HG03097 (cell line): ENCODE measurements around the gene CACTIN.

Source experiments
- ATAC-seq: cut with Tn5 transposase; IDR thresholded peaks from one replicate; pipeline ENCODE4 v1.9.1; 2021; ENCODE audit not compliant: unreplicated experiment, low FRiP score

The CACTIN gene

DNA sequence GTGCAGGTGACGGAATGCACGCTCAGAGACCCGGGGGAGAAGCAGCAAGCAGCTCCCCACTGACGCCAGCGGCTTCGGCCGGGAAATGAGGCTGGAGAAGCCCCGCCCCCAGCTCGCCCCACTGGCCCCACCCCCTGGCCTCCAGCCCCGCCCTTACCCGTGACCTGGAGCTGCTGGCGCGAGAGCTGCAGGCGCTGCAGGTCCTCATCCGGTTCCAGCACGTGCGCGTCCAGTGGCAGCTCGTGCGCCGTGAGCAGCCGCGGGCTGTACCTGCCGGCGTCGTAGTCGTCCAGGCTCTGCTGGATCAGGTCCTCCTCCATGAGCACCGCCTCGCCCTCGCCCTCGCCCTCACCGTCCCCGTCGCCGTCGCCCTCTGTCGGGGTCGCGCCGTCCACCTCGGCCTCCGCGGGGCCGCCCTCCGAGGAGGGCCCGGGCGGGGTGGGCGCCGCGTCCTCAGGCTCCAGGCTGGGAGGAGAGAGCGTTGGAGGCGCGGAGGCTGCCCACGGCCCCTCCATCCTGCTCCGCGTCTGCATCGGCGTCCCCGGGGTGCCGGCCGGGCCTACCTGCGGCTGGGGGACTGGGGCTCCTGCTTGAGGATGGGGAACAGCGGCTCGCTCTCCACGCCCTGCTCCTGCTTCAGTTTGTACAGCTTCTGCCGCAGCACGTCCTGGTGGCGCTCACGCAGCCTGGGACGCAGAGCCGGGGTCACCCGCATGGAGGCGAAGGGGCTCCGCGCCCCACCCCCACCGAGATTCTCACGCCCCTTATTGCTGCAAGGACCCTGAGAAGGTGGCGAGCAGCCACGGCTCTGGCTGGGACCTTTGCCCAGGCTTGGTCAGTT, 13.5 kb downstream of the CACTIN start:
- no peak for ATAC-seq

DNA sequence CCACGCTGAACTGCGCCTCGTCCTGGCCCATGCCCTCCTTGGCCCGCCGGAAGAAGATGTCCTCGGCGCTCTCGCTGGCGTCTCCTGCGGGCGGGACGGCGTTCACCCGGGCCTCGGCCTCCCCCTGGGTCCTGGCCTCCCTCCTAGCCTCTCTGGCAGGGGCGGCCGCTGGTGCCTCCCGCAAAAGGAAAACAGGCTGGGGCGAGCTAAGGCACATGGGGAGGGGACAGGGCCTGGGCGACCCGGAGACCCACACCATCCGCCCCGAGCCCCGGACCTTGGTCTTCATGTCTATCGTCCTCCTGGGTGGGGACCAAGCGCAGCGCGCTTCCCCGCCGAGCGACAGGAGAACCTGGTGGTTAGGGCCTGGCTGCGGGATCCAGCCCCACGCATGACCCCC, 14.3 kb downstream of the CACTIN start:
- ATAC-seq = no peak

DNA sequence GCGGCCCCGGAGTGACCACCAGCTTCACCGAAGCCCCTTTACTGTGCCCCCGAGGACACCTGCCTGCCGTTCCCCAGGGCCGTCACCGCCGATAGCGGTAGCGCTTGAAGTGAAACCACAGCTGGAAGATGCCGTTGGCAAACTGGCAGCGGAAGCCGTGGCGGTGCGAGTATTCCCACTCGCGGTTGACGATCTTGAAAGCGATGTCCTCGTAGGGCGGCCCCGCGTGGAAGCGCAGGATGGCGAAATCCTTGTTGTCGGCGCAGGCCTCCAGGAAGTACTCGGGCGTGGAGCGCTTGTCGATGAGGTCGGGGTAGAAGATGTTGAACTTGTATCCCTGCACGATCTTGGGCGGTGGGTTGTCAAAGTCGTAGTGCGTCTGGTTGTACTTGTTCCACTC, 14.7 kb downstream of the CACTIN start:
- no peak for ATAC-seq

DNA sequence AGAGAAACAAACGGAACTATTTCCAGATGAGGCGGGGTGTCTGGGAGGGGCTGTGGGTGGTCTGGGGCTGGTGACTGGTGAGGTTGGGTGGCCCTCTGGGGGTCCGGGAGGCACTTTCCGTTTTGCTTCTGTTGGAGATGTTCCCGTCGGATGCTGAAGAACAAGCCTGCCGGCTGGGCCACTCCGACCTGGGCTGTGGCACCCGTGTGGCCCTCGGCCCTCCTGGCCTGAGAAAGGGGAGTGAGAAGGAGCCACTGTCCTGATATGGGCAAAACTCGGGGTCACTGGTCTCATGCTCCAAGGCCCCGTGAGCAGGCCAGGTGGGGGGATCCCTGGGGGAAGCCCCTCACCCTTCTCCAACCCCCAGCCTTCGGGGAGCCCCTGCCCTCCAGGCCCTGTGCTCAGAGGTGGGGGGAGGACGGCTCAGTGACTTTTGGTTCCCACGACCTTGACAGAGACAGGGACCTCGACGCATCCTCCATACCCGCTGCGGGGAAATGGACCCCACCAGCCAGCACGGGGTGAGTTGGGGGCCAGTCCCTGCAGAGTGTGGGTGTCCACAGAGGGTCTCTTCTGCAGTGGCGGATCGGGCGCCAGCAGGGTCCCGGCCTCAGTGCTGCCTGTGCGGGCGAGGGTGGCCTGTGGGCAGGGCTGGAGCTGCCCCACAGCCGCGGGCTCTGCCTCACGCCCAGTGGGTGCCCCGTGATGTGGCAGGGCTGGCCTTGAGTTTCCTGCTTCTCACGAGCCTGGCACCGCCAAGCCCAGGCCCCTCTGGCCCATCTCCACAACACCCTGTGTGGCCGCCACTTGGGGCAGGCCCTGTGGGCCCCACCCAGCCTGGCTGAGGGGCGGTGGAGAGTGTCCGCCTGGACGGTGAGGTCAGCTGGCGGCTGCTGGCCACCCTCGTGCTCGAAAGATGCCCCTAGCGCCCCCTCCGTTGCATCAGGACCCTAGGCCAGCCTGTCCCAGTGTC, 15.6 kb downstream of the CACTIN start:
- no peak for ATAC-seq

DNA sequence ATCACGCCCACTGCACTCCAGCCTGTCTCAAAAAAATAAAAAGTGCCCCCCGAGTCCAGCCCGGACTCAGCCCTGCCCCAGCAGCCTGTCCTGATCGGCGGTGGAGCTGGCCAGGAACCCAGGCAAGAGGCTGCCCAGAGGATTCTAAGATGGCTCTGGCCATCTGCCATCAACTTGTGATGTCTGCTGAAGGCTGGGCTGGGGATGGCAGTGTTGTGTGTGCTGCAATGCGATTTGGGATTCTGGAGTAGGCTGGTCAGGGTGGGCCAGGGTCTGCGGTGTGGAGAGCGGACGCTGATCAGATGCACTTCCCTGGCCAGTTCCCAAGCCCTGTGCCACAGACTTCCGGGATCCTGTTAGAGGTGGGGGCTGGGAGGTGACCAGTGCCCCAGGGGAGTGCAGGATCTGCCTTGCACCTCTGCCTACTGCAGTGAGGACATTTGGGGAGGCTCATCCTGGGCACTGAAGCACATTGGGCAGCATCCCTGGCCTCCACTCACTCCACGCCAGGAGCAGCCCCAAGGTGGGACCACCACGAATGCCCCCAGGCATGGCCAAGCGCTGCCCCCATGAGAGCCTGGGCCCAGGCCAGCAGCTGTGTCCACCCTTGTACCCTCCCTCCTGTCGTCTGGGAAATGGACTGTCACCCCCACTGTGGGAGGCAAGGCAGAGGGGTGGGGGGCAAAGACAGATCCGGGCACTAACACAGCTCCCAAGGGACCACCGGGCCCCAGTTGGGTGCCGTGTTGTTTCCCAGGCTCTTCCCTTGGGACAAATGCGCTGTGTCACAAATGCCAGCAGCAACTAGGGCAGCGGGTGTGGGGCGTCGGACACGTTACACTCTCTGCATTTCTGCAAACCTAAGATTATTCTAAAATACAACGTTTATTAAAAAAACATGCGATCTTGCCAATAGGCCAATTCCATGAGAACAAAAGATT, 16.5 kb downstream of the CACTIN start:
- ATAC-seq = no peak

DNA sequence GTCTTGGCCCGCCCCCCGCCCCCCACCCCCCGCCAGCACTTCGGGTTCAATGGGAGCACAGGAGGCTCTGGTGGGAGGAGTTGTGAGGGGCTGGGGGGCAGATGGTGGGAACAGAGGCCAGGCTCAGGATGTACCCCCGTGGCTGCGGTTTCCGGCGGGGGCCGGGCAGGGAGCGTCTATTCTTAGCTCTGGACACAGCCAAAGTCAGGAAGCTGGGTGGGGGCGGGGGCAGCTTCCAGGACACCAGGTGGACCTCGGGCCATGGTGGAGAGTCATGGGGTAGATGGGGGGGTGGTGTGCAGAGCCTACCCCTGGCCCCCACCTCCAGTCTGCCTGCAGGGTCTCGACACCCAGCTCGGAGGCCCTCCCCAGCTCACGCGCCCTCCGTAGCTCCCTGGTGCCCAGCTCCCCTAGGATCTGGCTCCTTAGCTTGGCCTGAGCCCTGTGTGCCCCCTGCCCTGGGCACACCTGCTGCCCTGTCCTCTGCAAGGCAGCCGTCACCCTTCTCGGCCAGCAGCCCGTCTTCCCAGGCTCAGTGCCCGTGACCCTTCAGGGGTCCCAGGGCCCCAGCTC, 17.8 kb downstream of the CACTIN start:
- ATAC-seq = no peak

DNA sequence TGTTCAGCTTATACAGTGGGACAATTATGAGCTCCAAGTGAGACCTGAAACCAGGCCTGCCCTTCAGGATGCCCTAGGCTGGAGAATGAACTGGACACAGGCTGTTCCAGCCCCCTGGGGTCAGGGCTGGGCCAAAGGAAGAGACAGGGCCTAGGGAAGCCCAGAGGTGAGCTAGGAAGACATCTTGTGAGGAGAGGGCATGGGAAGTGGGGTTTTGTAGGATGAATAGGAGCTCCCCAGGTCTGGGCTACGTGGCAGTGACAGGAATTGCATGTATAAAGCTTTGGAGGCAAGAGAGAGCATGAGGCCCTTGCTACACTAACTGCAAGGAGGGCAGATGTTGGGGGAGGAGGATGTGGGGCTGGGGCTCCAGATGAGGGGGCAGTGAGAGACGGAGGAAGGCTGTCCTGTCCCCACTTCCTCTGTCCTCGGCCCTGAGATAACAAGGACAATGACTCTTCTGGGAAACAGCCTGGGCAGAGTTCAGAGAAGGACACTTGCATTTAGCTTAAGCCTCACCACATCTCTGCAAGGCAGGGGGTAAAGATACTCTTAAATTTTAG, 18.4 kb downstream of the CACTIN start:
- no peak for ATAC-seq

DNA sequence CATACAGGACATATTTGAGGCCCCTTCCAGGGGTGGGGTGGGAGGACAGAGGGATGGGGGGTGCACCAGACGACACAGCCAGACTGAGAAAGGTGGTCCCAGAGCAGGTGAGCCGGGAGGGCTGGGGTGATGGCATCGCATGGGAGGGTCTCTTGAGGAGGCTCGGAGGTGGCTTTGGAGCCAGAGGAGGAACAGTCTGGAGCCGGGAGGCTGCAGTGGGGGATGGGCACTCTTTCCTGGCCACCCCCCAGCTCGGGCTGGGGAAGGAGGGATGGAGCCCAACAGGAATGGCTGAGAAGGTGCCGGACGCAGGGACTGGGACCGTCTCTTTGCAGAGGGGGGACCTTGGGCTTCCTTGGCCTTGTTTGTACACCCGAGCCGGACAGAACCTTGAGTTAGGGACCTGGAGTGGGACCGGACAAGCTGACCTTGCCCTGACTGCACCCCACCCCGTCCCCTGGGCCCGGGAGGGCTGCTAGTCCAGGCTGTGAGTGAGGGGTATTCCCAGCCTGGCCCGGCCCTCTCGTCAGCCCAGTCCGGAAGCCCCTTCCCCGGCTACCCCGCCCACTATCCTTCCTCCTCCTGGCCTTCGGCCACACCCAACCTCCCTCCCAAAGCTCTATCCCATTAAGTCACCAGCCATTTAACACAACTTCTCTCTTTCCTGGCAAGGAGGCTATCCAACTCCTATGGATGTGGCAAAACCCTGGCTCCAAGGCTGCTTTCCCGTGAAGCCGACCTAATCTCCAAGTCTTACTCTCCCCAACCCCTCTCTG, 19.1 kb downstream of the CACTIN start:
- ATAC-seq = no peak

DNA sequence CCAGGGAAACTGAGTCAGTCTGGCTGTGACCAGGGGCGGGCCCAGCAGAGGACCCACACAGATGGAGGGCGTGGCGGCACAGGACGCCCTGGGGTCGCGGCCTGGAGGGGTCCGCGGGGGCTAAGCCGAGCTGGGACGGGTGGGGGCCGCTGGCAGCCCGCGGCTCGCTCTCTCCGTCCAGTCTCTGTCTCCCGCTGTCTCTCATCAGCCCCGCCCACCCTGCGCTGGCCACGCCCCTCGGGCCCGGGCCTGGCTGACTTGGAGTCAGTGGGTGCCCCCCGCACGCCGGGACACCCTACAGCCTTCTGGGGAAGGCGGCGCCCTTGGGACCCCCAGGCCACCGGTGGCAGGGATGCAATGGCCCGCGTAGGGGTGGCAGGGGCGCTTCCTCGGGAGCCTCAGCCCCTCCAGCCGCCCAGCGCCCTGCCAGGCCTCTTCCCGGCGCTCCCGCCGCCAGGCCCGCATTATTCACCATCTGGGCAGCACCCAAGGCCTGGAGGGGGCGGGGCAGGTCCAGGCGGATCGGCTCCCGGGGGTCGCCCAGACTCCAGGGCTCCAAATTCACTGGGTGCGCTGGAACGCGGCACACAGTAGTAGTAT, 19.8 kb downstream of the CACTIN start, which contains the start of gene TBXA2R:
Gene TBXA2R (minus strand): TSS at position 186 of the 600 bp plus-strand sequence. CDS start 6,241 bp downstream, outside the sequence.
- no peak for ATAC-seq

DNA sequence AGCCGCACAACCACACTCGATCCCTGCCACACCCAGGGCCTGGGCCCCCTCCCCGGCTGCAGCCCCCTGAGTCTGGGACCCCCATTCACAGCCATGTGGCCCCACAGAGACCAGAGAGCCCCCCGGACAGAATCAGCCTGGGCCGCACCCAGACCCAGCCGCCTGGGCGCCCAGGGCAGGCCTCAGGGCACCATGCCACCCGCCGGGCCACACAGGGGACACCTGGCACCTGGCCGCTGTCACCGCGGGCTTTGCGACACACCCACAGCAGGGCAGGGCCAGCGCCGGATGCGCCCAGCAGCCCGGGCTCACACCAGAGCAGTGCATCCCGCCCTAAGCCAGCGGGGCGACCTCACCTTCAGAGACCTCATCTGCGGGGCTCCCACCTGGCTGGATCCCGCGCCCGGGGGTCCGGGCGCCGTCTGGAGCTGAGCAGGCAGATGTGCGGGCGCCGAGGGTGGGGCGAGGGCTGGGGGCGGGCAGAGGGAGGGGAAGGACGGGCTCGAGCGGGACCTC, 20.4 kb downstream of the CACTIN start:
- ATAC-seq = no peak

DNA sequence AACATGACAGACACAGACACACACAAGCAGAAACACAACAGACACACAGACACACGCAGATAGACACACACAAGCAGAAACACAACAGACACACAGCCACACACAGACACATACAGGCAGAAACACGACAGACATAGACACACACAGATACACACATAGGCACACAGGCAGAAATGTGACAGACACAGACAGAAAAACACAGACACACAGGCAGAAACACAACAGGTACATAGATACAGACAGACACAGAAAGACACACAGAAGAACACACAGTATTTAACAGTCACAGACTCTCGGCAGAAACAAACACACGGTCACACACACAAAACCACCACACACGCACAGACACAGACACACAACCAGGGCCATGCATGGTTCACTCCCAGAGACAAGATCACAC, 20.8 kb downstream of the CACTIN start:
- ATAC-seq = no peak

DNA sequence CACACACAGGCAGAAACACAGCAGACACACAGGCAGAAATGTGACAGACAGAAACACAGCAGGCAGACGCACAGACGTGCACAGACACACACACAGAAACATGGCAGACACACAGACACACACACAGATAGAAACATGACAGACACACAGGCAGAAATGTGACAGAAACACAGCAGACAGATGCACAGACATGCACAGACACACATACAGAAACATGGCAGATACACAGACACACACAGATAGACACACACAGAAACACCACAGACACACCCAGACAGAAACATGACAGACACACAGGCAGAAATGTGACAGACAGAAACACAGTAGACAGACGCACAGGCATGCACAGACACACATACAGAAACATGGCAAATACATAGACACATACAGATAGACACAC, 21.2 kb downstream of the CACTIN start:
- no peak for ATAC-seq

DNA sequence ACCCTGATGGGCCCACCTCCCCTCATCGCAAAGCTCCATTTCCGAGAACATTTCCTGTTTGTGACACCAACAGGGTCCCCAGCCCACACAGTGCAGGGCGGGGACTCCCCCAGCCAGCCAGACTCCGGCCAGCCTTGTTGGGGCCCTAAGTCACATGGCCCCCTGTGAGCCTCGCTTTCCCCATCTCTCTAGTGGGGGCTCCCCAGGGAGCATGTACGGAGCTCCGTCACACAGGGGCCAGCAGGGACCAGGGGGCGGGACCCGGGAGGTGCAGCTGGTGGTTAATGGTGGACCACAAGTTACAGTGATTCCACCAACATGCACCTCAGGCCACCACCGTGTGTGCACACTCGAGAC, 21.6 kb downstream of the CACTIN start:
- ATAC-seq = no peak

DNA sequence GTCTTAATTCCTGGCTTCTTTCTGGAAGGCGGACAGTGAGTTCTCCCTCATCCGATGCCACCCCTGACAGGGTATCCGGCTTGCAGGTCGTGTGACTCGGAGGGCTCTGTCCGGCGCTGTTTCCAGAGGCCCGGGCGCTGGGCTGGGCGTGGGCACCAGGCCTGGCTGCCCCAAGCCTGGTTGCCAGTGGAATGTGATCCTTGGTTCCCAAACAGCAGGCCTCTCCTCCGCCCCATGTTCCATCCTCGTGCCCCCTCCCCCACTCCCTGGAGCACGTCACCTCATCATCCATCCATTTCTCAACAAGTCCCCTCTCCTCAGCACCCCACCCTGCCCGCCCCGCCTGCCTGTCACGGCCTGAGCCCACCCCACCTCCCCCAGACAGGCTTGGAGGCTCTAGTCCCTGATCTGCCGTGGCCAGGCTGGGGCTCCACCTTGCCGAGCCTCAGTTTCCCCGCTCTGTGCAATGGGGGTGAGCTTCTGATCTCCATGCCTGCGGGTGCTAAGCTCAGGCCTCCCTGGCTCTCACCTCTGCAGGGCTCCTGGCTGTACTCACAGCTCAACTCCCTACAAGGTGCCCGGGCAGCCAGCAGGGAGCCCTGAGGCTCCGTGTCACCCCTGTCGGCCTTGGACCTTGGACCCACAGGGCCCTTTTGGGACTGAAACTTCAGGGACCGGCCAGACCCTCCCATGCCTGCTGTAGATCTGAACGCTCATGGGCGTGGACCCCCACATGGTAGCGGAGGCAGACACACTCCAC, 22.2 kb downstream of the CACTIN start:
- ATAC-seq = no peak

DNA sequence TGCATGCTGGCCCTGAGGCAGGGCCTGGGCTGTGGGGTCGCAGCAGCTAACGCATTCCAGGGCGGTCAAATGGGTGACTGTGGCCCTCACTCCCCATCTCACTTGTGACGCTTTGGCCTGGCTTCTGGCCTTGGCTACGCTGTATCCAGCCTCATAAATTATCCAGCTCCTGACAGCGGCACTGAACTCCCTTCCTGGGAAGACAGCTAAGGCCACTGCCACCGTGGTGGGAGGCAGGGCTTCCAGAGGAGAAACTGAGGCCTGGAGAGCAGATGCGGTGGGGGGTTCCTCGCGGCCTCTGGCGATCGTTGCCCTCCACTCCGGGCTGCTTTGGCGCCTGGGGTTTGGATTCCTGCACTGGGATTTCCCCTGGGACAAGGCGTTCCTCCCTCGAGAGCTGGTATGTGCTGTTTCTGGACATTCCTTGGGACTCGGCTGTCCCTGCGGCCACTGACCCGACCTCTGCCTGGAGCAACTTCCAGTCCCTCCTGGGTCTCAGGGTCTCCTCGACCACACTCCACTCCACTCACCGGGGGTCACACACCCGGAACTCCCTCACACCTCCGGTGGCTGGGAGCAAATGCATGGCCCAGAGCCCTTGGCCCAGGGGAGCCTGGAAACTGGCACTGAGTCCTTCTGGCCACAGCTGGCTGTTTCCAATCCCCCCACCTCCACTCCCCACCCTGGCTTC, 23.3 kb downstream of the CACTIN start:
- no peak for ATAC-seq

DNA sequence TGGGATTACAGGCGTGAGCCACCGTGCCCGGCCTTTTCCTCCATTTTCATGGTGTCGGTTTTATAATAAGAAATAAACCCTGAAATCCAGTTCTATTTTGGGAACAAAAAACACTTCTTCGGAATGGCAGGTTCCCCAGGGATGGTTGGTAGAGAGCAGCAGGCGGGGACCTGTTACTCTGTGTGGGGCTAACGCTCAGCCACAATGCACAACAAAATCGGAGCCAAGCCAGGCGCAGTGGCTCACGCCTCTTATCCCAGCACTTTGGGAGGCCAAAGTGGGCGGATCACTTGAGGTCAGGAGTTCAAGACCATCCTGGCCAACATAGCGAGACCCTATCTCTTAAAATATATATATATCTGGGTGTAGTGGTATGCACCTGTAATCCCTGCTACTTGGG, 25.6 kb downstream of the CACTIN start:
- ATAC-seq = no peak

DNA sequence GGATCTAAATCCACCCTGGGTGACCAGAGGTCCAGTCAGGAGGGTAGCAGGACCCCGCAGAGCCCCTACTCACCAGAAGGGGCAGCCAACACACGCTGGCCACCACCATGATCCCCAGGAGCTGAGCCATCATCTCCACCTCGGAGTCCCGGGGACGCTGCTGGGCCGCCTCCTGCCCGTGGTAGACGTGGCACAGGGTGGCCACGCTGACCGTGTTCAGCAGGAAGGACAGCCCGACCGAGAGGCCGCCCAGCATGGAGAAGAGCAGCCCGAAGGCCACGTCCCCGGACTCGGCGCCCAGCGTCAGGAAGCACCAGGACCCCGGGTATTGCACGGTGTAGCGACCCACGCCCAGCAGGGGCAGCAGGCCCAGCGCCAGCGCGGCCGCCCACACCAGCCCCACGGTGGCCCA, 26.8 kb downstream of the CACTIN start:
- no peak for ATAC-seq
